ENCODE measurements around the gene TMED6.

- TF ChIP-seq FOXM1 (IDR thresholded peaks at IDR 0.05; ENCODE audit: borderline replicate concordance), result no peak
- TF ChIP-seq SUZ12 (IDR thresholded peaks at IDR 0.05), result no peak
- no peak for TF ChIP-seq CTBP1 (IDR thresholded peaks at IDR 0.05; ENCODE audit: borderline replicate concordance)
- TF ChIP-seq HDGF (IDR thresholded peaks at IDR 0.05; ENCODE audit: borderline replicate concordance), result no peak
- TF ChIP-seq ARNT (IDR thresholded peaks at IDR 0.05), result no peak
Observed at GRCh38 chr16:69373019-69373418, 21.4 kb upstream of the TMED6 start.

All from HEK293T (cell line).